Measurements from ENCODE around the gene KCNC4.

Gene KCNC4

GRCh38 chr1:110212169-110213142 lies 2.3 kb downstream of the KCNC4 start:
- DNase-seq, result no peak

GRCh38 chr1:110213143-110213540 lies 3.0 kb downstream of the KCNC4 start:
- no peak for DNase-seq

GRCh38 chr1:110214454-110215404 lies 4.6 kb downstream of the KCNC4 start:
- DNase-seq, result no peak

- DNase-seq, result no peak
Observed at GRCh38 chr1:110215621-110216515, 5.8 kb downstream of the KCNC4 start.

- no peak for DNase-seq
Observed at GRCh38 chr1:110216844-110217444, 6.8 kb downstream of the KCNC4 start.

- DNase-seq, result no peak
Observed at GRCh38 chr1:110218137-110218536, 8.0 kb downstream of the KCNC4 start.

- no peak for DNase-seq
Observed at GRCh38 chr1:110218739-110219138, 8.6 kb downstream of the KCNC4 start.

- no peak for DNase-seq
Observed at GRCh38 chr1:110220324-110220723, 10.2 kb downstream of the KCNC4 start.

- no peak for DNase-seq
Observed at GRCh38 chr1:110221119-110221518, 11.0 kb downstream of the KCNC4 start.

- DNase-seq, result no peak
Observed at GRCh38 chr1:110223127-110223526, 13.0 kb downstream of the KCNC4 start.

GRCh38 chr1:110223581-110223980 lies 13.5 kb downstream of the KCNC4 start:
- no peak for DNase-seq

- DNase-seq, result no peak
Observed at GRCh38 chr1:110224240-110224995, 14.3 kb downstream of the KCNC4 start.

GRCh38 chr1:110225212-110225611 lies 15.1 kb downstream of the KCNC4 start:
- no peak for DNase-seq

- no peak for DNase-seq
Observed at GRCh38 chr1:110225756-110226404, 15.8 kb downstream of the KCNC4 start.

GRCh38 chr1:110227774-110228173 lies 17.7 kb downstream of the KCNC4 start:
- no peak for DNase-seq

GRCh38 chr1:110228381-110228780 lies 18.3 kb downstream of the KCNC4 start:
- no peak for DNase-seq

- no peak for DNase-seq
Observed at GRCh38 chr1:110228869-110229268, 18.8 kb downstream of the KCNC4 start.

GRCh38 chr1:110229348-110230001 lies 19.4 kb downstream of the KCNC4 start:
- DNase-seq, result no peak

GRCh38 chr1:110230381-110231199 lies 20.5 kb downstream of the KCNC4 start:
- no peak for DNase-seq
